Neural cell (in vitro differentiated cells): ENCODE data around the gene SMIM44.

Source experiments
- CTCF ChIP-seq: fragments of 450-650 bp; IDR thresholded peaks from 2 replicates; pipeline ENCODE4 v1.5.1; 2014; ENCODE audit warnings: antibody characterized with exemption, mild to moderate bottlenecking, moderate library complexity; ENCODE audit not compliant: poor library complexity, severe bottlenecking
- EP300 ChIP-seq: fragments of 450-650 bp; conservative IDR thresholded peaks from 2 replicates; pipeline ENCODE4 v1.6.1; 2014; ENCODE audit warnings: antibody characterized with exemption, mild to moderate bottlenecking, moderate library complexity; ENCODE audit not compliant: poor library complexity, severe bottlenecking
- TAF1 ChIP-seq: IDR thresholded peaks from 2 replicates; pipeline ENCODE4 v1.6.1; 2012; ENCODE audit warnings: low read depth

DNA sequence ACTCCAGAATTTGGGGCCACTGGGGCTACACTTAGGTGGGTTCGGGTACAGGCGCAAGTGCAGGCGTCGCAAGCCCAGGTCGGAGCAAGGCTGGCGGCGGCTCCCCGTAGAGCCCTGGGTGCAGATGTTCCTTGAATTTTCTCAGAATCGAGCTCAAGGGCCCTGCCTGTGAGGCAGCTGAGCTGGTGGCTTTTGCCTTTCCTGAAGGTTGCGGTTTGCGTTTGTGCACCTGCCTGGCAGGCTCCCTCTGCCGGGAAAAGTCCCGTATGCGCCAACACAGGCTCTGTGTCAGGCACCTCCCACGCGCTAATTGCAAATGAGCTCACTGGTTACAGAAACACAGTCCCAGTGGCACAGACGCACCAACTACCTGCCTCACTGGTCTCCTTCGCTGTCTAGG, 11.3 kb upstream of the SMIM44 start:
- TF ChIP-seq CTCF, result no peak
- TF ChIP-seq TAF1, result no peak
- no peak for TF ChIP-seq EP300
